Right cardiac atrium (tissue), 5 donors: ENCODE measurements around the gene FOXP1. TPM values are rescaled to one million over a fixed set of nuclear protein-coding genes. Genes with fewer than 3 reads are reported as not detected.

Source experiments
- ATAC-seq, 2 donors: fragments of 200-7000 bp; cut with Tn5 transposase; one replicate each; pipeline versions ENCODE4 v1.8.0 to v1.9.1; 2020; ENCODE audit warnings: moderate library complexity in 2 of 2, mild to moderate bottlenecking in 1 of 2
- DNase-seq, 3 donors: peaks; one replicate each; pipeline ENCODE4 v3.0.0-alpha.2; 2020
- H3K27ac ChIP-seq: one replicate; pipeline ENCODE4 v1.5.1; 2013; ENCODE audit warnings: mild to moderate bottlenecking, low read length, control low read depth, moderate library complexity
- H3K27me3 ChIP-seq: one replicate; pipeline ENCODE4 v1.6.1; 2013; ENCODE audit not compliant: control insufficient read depth, insufficient read depth
- H3K4me1 ChIP-seq: one replicate; pipeline ENCODE4 v1.6.1; 2013; ENCODE audit warnings: low read length; ENCODE audit not compliant: control insufficient read depth, insufficient read depth
- H3K4me3 ChIP-seq: one replicate; pipeline ENCODE4 v1.5.1; 2013; ENCODE audit warnings: low read length, control low read depth
- H3K9me3 ChIP-seq: one replicate; pipeline ENCODE4 v1.6.1; 2013; ENCODE audit warnings: low read length; ENCODE audit not compliant: control insufficient read depth
- WGBS: extraction: QIAGEN DNeasy Blood & Tissue Kit; methylation state at CpG from one replicate; pipeline ENCODE4 v1.1.7; 2013; 5-methylcytosine and 5-hydroxymethylcytosine counted together
- intact Hi-C, 4 donors: fragments of 100-400 bp; cut with DNase I; formaldehyde crosslinking; loops; one replicate each; pipeline versions ENCODE4 v1.11.0 to v1.14.0; 2022 to 2023
- long read RNA-seq, 4 donors: library from polyadenylated mRNA; unstranded; transcript quantifications; one replicate each; pipeline ENCODE4 v2.0.0, GENCODE V29; 2020 to 2021
- polyA plus RNA-seq: library from polyadenylated mRNA; stranded (reverse); fragments of 200-250 nt; gene quantifications from one replicate; pipeline ENCODE4 v1.2.3, GENCODE V29; 2013
- total RNA-seq, 4 donors: library from RNA; stranded (reverse); fragmentation: NEBNext Ultra II Directional; extraction: Animal tissue kit (Norgen Biotek cat#: 25700); gene quantifications; one replicate each; pipeline ENCODE4 v1.2.1, GENCODE V29; 2021
- donor health status: healthy with polysubstance abuse.
- donor health status: DM: no; HTN: yes; CAD: no.
- donor health status: DM: no; HTN: no; CAD: no.
- donor health status: DM: no; HTN: yes; CAD: no; lungs with severe emphysema.
- donor health status: DM: yes; HTN: yes; CAD: no.

FOXP1 gene
- total RNA-seq (10 to 100 TPM; 57.4 to 63.4 (median 58.6) TPM), polyA plus RNA-seq (13.6 TPM)
- long read RNA-seq, donor 1, transcript FOXP1-273 (15 exons, 1,948 nt), result minor isoform, 5 of 51 reads
- long read RNA-seq, donor 1, transcript FOXP1-265 (16 exons, 2,405 nt), result major isoform, 7 of 51 reads
- long read RNA-seq, donor 1, partial matches to known transcripts, result 8 of 51 reads
- long read RNA-seq, donor 1, other reads (novel, unspliced or antisense), result 22 of 51 reads
- long read RNA-seq, donor 2, partial matches to known transcripts, result 2 of 9 reads
- long read RNA-seq, donor 2, other reads (novel, unspliced or antisense), result 2 of 9 reads
- long read RNA-seq, donor 3, transcript FOXP1-214 (21 exons, 3,771 nt), result minor isoform, 6 of 115 reads
- long read RNA-seq, donor 3, transcript FOXP1-273 (15 exons, 1,948 nt), result major isoform, 12 of 115 reads
- long read RNA-seq, donor 3, transcript FOXP1-259 (21 exons, 3,103 nt), result minor isoform, 10 of 115 reads
- long read RNA-seq, donor 3, partial matches to known transcripts, result 14 of 115 reads
- long read RNA-seq, donor 3, other reads (novel, unspliced or antisense), result 56 of 115 reads
- long read RNA-seq, donor 4, partial matches to known transcripts, result 2 of 12 reads
- long read RNA-seq, donor 4, other reads (novel, unspliced or antisense), result 6 of 12 reads

DNA sequence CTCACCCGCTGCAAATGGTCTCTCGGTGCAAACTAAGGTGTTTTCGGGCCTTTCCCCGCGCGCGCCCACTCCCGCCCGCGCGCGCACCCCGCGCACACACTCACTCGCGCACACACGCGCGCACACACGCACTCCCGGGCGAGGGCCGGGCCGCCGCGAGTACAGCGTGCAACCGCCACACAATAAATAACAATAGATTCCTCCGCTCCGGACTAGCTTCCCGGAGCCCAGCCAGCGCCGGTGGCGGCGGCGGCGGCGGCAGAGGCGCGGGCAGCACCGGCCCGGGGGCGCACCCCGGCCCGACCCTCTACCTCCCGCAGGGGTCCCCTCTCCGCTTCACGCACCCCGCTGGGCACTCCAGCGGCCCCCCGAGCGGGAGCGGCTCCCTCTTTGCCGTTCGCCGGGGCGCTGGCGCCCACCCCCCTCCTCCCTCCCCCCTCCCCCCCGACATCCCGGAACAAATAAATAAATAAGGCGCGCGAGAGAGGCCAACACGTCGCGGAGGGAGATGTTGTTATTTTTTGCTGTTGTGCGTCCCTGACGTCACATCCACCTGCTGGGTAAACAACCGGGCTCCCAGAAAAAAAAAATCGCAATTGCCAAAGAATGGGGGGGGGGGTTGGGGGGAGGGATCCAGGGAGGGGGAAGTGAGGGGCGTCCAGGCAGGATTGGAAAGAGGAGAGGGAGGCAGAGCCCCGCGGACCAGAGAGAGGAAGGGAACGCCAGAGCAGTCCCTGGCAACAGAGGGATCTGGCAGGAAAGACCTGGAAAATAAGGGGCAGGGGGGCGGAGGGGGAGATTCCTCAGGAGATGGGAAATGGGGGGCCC, at the start of gene FOXP1:
Gene FOXP1 (minus strand): TSS at position 163 of the 828 bp plus-strand sequence. CDS start 385,347 bp downstream, outside the sequence.
- Histone ChIP-seq H3K27me3 (no peaks in the 10 kb centered on the region), H3K4me3 (peak within 1 kb of the TSS; percentile 85), H3K4me1 (no peaks in the 10 kb centered on the region), H3K9me3 (no peaks in the 10 kb centered on the region), H3K27ac (peak within 1 kb of the TSS; percentile 98)
- ATAC-seq (peak; percentile 72 to 80), DNase-seq (peak; percentile 70 to 92 (median 91))
- WGBS, result under 1% methylated on average over 75 of the region's 75 CpGs
- intact Hi-C loops, result loop anchor here in 2 of 4 donors (5.0 to 10.0 kb wide), 5 partner anchors 276 to 579 kb away; no protein-coding TSS in a partner anchor

GRCh38 chr3:71629711-71630110, 46.2 kb upstream of the FOXP1 start:
- Histone ChIP-seq H3K4me3 (no peak overlapping the region), H3K9me3 (no peaks in the 10 kb centered on the region), H3K27me3 (no peaks in the 10 kb centered on the region), H3K27ac (no peak overlapping the region), H3K4me1 (no peaks in the 10 kb centered on the region)
- intact Hi-C loops, result no loop called here
- peak; percentile 23 to 48 (median 47) for DNase-seq
- ATAC-seq, result peak in 1 of 2 donors; percentile 51
- 35% methylated on average over 2 of the region's 2 CpGs for WGBS

- ATAC-seq (no peak), DNase-seq (no peak)
- H3K27ac ChIP-seq, result no peak overlapping the region
- no peaks in the 10 kb centered on the region for H3K27me3 ChIP-seq
- H3K9me3 ChIP-seq, result no peaks in the 10 kb centered on the region
- H3K4me1 ChIP-seq, result no peaks in the 10 kb centered on the region
- WGBS, result 65% methylated on average over 8 of the region's 8 CpGs
- intact Hi-C loops, result no loop called here
- H3K4me3 ChIP-seq, result no peak overlapping the region
Observed at GRCh38 chr3:71629289-71629688, 45.8 kb upstream of the FOXP1 start.

- ATAC-seq (no peak), DNase-seq (no peak)
- 63% methylated on average over 6 of the region's 6 CpGs for WGBS
- Histone ChIP-seq H3K27ac (no peak overlapping the region), H3K27me3 (no peaks in the 10 kb centered on the region), H3K4me1 (no peaks in the 10 kb centered on the region), H3K9me3 (no peaks in the 10 kb centered on the region), H3K4me3 (no peak overlapping the region)
- intact Hi-C loops, result no loop called here
Observed at GRCh38 chr3:71628522-71628921, 45.0 kb upstream of the FOXP1 start.

- H3K9me3 ChIP-seq, result no peaks in the 10 kb centered on the region
- intact Hi-C loops, result no loop called here
- no peak for ATAC-seq
- no peaks in the 10 kb centered on the region for H3K27me3 ChIP-seq
- no peak overlapping the region for H3K4me3 ChIP-seq
- H3K4me1 ChIP-seq, result no peaks in the 10 kb centered on the region
- no peak overlapping the region for H3K27ac ChIP-seq
- DNase-seq, result no peak
Observed at GRCh38 chr3:71625676-71626075, 42.1 kb upstream of the FOXP1 start.

DNA sequence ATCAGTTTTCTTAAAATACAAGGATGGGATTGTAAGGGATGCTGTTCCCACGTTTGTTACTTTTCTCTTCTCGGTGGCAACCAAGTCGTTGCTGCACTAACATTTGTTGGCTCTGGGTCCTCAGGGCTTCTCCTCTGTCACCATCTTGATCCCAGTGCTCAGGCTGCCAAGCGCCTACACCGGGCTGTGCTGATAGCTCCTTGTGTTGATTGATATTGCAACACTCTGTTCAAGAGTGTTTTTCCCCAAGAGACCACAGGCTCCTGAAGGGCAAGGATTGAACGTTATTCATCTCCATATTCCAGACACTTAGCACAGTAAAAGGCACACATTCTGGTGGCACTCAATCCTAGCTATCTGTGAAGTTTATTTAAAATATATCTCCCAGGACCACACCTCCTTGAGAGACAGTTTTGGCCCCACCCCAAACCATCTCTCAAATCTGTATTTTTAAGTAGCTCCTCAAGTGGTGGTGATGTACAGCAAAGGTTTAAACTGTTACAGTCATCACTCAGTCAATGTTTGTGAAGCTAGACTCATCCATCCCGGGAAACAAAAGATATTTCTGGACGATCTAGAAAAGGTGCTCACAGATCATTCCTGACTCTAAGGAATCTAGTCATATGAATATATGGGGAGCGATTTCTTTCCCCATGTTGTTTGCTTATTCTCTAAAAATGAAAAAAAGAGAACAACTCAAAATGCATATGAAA, 38.5 kb upstream of the FOXP1 start:
- peak in 1 of 3 donors; percentile 39 for DNase-seq
- 58% methylated on average over 9 of the region's 9 CpGs for WGBS
- H3K27me3 ChIP-seq, result no peaks in the 10 kb centered on the region
- no peak for ATAC-seq
- intact Hi-C loops, result no loop called here
- no peak overlapping the region for H3K4me3 ChIP-seq
- no peak overlapping the region for H3K27ac ChIP-seq
- H3K4me1 ChIP-seq, result no peaks in the 10 kb centered on the region
- H3K9me3 ChIP-seq, result no peaks in the 10 kb centered on the region

DNA sequence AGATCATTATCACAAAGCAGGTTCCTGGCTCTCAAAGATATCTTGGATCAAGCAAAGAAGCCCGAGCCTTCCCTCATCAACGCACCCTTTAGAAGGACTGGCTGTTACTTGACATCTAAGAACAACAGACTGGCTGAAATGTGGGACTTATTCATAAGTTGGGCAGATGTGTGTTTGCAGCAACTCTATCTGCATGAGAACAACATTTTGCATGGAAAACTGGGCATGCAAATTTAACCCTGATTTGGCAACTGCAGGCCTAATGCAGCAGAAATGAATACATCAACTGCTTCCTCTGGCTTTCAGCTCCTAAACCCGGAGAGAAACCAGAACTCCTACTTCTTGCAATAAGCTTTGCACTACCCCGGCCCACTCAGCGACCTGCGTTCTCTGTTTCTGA, 35.0 kb upstream of the FOXP1 start:
- WGBS, result 86% methylated on average over 6 of the region's 6 CpGs
- no peak overlapping the region for H3K27ac ChIP-seq
- no peak for ATAC-seq

GRCh38 chr3:71616571-71617021, 33.1 kb upstream of the FOXP1 start:
- DNase-seq (no peak), ATAC-seq (no peak)
- intact Hi-C loops, result no loop called here
- no peaks in the 10 kb centered on the region for H3K9me3 ChIP-seq
- no peak overlapping the region for H3K4me3 ChIP-seq
- H3K27me3 ChIP-seq, result no peaks in the 10 kb centered on the region
- no peak overlapping the region for H3K27ac ChIP-seq
- no peaks in the 10 kb centered on the region for H3K4me1 ChIP-seq
- WGBS, result 91% methylated on average over 6 of the region's 6 CpGs

More for the DNA sequence above, 35.0 kb upstream of the FOXP1 start:
- H3K4me3 ChIP-seq, result no peak overlapping the region
- no peaks in the 10 kb centered on the region for H3K4me1 ChIP-seq
- H3K27me3 ChIP-seq, result no peaks in the 10 kb centered on the region
- H3K9me3 ChIP-seq, result no peaks in the 10 kb centered on the region
- intact Hi-C loops, result no loop called here
- no peak for DNase-seq

- H3K4me1 ChIP-seq, result no peaks in the 10 kb centered on the region
- intact Hi-C loops, result no loop called here
- H3K27me3 ChIP-seq, result no peaks in the 10 kb centered on the region
- no peak overlapping the region for H3K27ac ChIP-seq
- WGBS, result 85% methylated on average over 3 of the region's 3 CpGs
- no peak for DNase-seq
- H3K4me3 ChIP-seq, result no peak overlapping the region
- no peak for ATAC-seq
- no peaks in the 10 kb centered on the region for H3K9me3 ChIP-seq
Observed at GRCh38 chr3:71614869-71615268, 31.3 kb upstream of the FOXP1 start.

GRCh38 chr3:71614426-71614825, 30.9 kb upstream of the FOXP1 start:
- Histone ChIP-seq H3K4me3 (no peak overlapping the region), H3K27me3 (no peaks in the 10 kb centered on the region), H3K9me3 (no peaks in the 10 kb centered on the region), H3K27ac (no peak overlapping the region), H3K4me1 (no peaks in the 10 kb centered on the region)
- no peak for DNase-seq
- intact Hi-C loops, result no loop called here
- ATAC-seq, result no peak
- 90% methylated on average over 5 of the region's 5 CpGs for WGBS
